GM19099 (cell line): ENCODE data around the gene PDS5A.

Source experiments
- POLR2A ChIP-seq: IDR thresholded peaks from 3 replicates; pipeline ENCODE4 v1.6.1; 2011; ENCODE audit warnings: low read depth; ENCODE audit not compliant: insufficient read length; ENCODE audit errors: extremely low read depth

The PDS5A gene

DNA sequence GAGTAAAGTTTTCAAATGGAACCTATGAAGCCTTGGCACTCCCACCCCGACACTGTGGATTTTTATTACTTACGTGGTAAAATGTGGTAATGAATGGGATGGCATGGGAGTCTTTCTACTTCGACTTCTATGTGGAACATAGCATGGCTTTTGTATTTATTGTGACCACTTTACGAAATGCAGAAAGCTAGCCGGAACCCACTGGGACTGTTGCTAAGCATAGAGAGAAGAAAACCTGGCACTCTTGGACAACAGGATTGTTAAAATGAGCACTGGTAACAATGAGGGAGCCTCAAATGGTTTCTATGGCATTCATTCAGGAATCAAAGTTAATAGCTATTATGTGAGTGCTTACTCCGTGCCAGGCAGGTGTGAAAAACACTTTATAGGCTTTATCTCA lies 113.3 kb downstream of the PDS5A start:
- TF ChIP-seq POLR2A: no peak

DNA sequence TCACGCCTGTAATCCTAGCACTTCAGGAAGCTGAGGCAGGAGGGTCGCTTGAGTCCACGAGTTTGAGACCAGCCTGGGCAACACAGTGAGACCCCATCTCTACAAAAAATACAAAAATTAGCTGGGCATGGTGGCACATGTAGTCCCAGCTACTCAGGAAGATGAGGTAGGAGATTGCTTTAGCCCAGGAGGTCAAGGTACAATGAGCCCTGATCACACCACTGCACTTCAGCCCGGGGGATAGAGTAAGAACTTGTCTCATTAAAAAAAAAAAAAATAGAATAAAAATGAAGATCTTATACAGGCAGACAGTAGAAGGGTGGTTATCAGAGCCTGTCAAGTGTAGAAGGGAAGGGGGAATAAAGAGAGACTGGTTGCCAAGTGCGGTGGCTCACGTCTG lies 116.9 kb downstream of the PDS5A start:
- TF ChIP-seq POLR2A: no peak

DNA sequence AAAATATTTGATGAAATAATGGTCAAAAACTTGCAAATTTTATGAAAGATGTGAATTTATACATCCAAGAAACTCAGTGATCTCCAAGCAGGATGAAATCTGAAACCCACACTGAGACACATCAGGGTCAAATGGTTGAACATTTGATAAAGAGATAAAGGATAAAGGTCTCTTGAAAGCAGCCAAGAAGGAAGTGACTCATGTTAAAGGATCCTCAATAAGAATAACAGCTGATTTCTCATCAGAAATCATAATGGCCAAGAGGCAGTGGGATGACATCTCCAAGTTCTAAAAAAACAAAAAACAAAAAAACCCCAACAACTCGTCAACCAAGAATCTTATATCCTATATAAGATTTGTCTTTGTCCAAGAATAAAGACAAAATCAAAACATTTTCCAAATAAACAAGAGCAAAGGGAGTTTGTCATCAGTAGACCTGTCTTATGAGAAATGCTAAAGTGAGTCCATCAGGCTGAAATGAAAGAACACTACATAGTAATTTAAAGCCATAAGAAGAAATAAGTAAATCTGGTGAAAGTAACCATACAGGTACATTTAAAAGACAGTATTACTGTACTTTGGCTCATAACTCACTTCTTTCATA lies 121.7 kb downstream of the PDS5A start:
- TF ChIP-seq POLR2A: no peak

DNA sequence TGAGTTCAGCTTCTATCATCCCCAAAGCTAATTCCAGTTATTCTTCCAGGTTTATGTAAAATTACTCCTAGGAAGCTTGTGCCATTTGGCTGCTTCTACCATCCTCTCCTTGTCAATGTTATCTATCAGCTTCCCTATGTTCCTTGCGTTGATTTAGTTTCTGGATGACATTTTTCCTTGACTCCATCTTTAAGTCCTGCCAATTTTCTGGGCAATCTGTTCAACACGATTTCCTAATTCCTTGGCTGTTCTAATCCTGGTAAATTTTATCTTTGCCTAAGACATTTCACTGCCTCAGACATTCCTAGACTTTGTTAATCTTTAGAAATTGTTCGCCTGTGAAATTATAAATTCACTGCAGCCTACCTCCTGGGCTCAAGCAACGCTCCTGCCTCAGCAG lies 125.1 kb downstream of the PDS5A start:
- TF ChIP-seq POLR2A: no peak

DNA sequence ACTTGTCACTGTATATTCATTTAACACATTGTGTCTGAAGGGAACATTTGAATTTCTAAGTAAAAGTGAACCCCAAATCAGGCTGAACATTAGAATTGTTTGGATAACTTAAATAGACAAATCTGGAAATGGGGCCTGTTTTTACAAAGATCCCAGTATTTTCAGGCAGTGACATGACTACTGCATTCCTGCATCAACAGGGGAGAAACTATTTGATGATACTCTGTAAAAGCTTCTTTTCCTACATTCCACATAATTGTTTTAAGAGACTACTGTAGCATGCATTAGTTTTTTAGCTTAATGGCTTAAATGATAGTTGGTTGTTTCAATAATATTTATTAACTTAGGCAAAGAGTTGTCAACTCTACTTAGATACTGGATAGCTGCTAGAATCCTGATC lies 127.0 kb downstream of the PDS5A start:
- no peak for TF ChIP-seq POLR2A

DNA sequence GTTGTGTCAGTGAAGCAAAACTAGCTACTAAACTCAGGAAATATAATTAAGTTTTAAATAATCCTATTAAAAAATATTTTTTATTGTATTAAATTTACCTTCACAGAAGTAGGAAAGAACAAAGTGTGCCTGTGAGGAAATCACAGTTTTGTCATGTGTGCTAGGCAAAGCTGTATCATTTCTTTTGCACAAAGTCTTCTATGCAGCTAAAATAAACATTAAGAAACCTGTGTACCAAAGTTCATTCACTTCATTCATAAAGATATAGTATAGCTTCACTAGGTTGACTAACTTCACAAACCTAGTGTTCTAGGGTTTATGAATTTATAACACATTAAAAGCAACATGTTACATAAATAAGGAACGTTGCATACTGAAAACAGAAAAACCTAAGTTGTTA lies 131.0 kb downstream of the PDS5A start:
- no peak for TF ChIP-seq POLR2A

DNA sequence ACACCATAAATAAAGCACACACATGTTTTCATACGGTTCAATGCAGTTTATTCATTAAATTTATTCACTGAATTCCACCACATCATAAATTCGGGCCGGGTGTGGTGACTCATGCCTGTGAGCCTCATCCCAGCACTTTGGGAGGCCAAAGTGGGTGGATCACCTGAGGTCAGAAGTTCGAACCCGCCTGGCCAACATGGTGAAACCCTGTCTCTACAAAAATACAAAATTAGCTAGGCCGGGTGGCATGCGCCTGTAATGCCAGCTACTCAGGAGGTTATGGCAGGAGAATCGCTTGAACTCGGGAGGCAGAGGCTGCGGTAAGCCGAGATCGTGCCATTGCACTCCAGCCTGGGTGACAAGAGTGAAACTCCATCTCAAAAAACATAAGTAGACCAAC lies 131.6 kb downstream of the PDS5A start:
- TF ChIP-seq POLR2A: no peak

DNA sequence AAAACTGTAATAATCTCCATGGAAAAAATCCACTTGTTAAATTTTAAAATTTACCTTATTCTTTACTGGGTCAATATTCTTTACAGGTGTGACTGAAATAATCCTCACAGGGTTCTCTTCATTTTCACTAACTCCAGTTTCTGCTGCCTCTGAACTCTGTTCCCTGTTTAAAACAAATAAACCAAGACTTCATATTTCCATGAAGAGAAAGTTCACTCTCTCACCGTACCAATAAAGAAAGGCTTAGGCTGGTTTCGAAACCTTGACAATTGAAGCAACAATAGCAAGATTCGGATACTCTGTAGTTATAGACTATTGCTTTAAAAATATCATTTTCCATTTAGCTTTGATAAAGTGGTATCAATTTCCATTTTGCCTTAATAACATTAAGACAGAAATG lies 135.8 kb downstream of the PDS5A start:
- no peak for TF ChIP-seq POLR2A

DNA sequence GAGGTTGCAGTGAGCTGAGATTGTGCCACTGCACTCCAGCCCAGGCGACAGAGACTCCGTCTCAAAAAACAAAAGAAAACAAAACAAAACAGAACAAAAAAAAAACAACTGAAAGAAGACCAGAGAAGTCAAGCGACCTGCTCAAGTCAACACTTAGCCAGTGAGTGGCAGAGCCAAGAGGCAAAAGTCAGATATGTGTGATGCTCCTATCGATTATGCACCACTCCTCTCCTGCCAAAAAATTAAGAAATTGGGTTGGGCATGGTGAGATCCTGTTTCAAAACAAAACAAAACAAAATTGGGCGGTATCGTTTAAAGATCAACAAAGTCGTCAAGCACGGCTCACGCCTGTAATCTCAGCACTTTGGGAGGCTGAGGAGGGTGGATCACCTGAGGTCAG lies 137.7 kb downstream of the PDS5A start:
- no peak for TF ChIP-seq POLR2A

DNA sequence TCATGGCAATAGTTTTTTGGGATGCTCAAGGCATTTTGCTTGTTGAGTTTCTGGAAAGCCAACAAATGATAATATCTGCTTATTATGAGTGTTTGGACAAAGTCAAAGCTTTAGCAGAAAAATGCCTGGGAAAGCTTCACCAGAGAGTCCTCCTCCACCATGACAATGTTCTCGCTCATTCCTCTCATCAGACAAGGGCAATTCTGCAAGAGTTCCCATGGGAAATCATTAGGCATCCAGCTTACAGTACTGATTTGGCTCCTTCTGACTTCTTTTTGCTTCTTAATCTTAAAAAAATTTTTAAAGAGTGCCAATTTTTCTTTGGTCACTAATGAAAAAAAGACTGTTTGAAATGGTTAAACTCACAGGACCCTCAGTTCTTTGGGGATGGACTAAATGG lies 143.4 kb downstream of the PDS5A start:
- no peak for TF ChIP-seq POLR2A

DNA sequence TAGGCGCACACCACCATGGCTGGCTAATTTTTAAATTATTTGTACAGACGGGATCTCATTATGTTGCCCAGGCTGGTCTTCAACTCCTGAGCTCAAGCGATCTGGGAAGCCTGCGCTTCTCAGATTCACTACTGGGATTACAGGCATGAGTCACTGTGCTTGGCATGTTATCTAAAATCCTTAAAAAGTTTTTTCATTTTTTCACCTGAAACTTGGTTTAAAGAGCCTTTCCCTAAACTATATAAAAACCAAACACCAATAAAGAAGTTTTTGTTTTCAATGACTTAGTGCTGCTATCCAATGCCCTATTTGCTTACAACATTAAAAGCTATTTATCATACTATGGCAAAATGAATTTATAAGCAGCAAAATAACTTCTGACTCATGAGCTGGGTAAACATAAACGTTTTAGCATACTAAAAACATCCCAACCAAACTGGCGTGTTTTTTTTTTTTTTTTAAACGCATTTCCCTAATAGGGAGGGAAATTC lies 151.9 kb downstream of the PDS5A start:
- no peak for TF ChIP-seq POLR2A

DNA sequence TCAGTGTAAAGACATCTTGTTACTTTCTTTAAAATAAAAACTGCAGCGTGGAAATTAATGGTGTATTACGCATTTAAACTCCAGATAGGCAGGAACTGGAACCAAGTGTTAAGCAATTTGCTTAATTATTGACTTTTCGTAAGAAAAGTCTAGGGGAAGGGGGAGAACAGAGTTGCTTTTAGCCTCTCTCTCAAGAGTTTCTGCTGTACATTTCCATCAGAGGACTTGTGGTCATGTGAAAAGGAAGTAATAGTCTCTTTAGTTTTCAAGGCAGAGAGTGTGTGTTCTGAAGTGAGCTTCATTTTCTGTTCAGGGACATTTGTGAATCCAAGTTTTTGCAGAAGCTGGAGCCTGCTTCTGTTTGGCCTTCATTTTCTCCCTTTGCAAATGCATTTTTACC lies 152.6 kb downstream of the PDS5A start:
- TF ChIP-seq POLR2A: no peak

DNA sequence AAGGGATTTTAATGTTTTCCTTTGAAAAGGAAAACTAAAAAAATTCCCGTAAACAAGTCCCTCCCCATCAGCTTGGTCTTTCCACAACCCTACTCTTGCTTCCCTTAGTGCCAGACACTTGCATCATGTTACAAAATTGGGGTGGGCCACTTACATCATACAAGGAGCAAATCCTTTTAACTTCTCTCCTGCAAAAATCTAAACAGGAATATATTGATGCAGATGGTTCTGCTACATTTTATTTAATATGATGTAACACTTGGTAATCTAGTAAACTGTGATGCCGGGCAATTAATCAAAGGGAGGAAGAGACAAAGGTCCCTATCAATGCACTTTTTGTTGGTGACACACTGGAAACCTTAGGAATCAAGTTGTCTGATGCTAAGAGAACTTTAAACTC lies 154.5 kb downstream of the PDS5A start:
- no peak for TF ChIP-seq POLR2A

DNA sequence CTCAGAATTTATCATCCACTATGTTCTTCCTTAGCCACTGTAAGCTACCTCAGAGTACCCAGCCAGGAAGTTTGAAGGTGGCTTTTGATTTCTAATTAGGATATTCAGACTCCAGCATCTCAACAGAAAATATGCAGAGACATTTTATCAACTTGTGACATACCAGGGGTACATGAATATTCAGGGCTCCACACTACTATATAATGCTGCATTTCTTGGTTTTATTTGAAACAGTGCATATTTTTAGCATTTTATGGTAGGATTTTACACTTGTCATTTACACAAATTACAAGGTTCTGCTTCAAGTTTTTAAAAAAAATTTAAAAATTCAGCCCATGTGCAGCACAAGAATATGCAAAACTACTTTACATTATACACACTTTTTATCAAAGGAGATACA lies 155.0 kb downstream of the PDS5A start:
- no peak for TF ChIP-seq POLR2A

DNA sequence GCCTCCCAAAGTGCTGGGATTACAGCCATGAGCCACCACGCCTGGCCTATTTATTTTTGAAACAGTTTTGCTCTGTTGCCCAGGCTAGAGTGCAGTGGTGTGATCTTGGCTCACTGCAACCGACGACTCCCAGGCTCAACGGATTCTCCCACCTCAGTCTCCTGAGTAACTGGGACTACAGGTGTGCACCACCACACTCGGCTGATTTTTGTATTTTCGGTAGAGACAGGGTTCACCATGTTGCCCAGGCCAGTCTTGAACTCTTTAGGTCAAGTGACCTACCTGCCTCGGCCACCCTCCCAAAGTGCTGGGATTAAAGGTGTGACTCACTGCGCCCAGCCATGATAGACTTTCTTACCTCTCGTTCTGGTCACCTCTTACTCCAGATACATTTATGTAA lies 155.8 kb downstream of the PDS5A start:
- TF ChIP-seq POLR2A: no peak

DNA sequence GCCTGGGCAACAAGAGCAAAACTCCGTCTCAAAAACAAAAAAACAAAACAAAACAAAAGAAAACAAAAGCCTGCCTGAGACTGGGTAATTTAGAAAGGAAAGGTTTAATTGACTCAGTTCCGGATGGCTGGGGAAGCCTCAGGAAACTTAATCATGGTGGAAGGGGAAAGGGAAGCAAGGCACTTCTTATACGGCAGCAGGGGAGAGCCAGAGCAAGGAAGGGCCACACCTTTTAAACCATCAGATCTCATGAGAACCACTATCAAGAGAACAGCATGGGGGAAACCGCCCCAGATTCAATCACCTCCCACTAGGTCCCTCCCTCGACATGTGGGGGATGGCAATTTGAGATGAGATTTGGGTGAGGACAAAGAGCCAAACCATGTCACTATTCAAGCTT lies 157.5 kb downstream of the PDS5A start:
- no peak for TF ChIP-seq POLR2A

DNA sequence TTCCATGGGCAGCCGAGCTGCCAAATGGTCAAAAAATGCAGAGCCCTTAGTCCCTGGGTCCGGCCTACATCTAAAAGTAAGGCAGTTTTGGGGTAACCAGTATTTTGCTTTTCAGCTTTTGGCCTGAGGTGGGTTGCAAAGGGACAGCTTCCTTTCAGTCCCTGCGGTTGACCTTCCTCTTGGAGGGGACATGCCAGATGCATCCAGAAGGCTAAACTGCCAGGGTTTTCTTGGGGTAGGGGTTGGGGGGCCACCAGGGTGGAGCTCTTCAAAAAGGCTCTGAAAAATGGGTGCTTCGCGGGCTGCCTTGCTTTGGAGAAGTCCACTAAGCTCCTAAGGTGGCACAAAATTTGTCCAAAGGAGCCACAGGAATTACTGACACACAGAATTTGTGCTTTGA lies 159.1 kb downstream of the PDS5A start:
- no peak for TF ChIP-seq POLR2A
